ENCODE results near the gene NR3C2.

- no peak for TF ChIP-seq CTCF (IDR thresholded peaks at IDR 0.05; ENCODE audit: low read length)
- no peak for TF ChIP-seq EZH2 (IDR thresholded peaks at IDR 0.05; ENCODE audit: borderline replicate concordance, low read length)
These were observed 45.1 kb downstream of the NR3C2 start for GRCh38 chr4:148396986-148397673.

Measured in OCI-LY1 (cell line).